ENCODE results near the gene BRINP1. TPM values are rescaled to one million over a fixed set of nuclear protein-coding genes. Genes with fewer than 3 reads are reported as not detected.

The BRINP1 gene
- total RNA-seq, 1 experiment from 2014 or later, result not detected

DNA sequence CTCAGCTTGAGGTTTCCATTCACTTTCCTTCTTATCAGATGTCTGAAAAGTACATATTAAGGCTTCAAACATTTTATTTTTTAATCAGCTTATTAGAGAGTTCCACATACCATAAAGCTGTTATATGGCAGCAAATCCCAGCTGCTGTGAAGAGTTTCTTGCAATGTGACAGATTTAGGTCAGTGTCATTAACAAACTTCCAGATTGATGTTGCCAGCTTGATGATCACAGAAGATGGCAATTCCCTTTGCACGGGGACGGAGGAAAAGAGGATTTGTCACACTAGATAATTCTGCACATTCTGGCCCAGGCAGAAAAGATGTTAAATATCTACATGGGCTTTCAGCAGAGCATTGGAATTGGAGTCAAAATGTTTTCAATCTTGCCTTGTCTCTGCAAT is 215.8 kb downstream of the BRINP1 start:
- intact Hi-C loops (cut with micrococcal nuclease), result no loop called here
- TF ChIP-seq, protein P1, sequence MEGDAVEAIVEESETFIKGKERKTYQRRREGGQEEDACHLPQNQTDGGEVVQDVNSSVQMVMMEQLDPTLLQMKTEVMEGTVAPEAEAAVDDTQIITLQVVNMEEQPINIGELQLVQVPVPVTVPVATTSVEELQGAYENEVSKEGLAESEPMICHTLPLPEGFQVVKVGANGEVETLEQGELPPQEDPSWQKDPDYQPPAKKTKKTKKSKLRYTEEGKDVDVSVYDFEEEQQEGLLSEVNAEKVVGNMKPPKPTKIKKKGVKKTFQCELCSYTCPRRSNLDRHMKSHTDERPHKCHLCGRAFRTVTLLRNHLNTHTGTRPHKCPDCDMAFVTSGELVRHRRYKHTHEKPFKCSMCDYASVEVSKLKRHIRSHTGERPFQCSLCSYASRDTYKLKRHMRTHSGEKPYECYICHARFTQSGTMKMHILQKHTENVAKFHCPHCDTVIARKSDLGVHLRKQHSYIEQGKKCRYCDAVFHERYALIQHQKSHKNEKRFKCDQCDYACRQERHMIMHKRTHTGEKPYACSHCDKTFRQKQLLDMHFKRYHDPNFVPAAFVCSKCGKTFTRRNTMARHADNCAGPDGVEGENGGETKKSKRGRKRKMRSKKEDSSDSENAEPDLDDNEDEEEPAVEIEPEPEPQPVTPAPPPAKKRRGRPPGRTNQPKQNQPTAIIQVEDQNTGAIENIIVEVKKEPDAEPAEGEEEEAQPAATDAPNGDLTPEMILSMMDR (IDR thresholded peaks at IDR 0.05; ENCODE audit: unreplicated experiment), result no peak
- Mint-ChIP-seq H3K4me3 (ENCODE audit: unreplicated experiment) (no peak overlapping the region), H3K27ac (ENCODE audit: low read depth, unreplicated experiment) (no peak overlapping the region), H3K4me1 (ENCODE audit: insufficient read depth, unreplicated experiment) (no peaks in the 10 kb centered on the region), H3K27me3 (ENCODE audit: insufficient read depth, unreplicated experiment) (no peaks in the 10 kb centered on the region), H3K36me3 (ENCODE audit: insufficient read depth, unreplicated experiment) (no peaks in the 10 kb centered on the region), H3K9me3 (ENCODE audit: unreplicated experiment) (peaks cover 33% of the 10 kb centered on the region)
- CTCF ChIA-PET, result no interaction called here
- POLR2A ChIA-PET, result no interaction called here
- no peak for DNase-seq (ENCODE audit: unreplicated experiment)
- BruUV-seq (replicated peaks), result no TSS peak

DNA sequence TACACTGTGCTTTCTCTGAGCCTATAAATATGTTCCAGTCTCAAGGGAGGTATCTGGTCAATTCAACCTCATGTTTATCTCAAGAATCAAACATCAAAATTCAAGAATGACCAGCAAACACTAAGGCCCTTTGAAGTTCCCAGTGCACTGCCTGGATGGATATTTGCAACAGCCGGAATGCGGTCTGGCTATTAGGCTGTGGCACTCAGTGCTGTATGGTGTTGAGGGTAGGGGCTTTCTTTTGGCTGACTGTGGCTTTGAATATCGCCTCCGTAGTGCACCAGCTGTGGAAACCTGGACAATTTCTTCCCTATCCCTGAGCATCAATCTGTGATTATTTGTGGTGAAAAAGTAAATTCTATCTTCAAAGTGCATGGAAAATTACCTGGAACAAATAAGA is 220.4 kb downstream of the BRINP1 start:
- H3K27ac Mint-ChIP-seq (ENCODE audit: low read depth, unreplicated experiment), result no peak overlapping the region
- no peaks in the 10 kb centered on the region for H3K27me3 Mint-ChIP-seq (ENCODE audit: insufficient read depth, unreplicated experiment)
- peaks cover 8% of the 10 kb centered on the region for H3K9me3 Mint-ChIP-seq (ENCODE audit: unreplicated experiment)
- intact Hi-C loops (cut with micrococcal nuclease), result no loop called here
- no peak for DNase-seq (ENCODE audit: unreplicated experiment)
- ChIA-PET POLR2A (no interaction called here), CTCF (no interaction called here)
- H3K4me3 Mint-ChIP-seq (ENCODE audit: unreplicated experiment), result no peak overlapping the region
- TF ChIP-seq, protein P1 (IDR thresholded peaks at IDR 0.05; ENCODE audit: unreplicated experiment), result no peak
- no TSS peak for BruUV-seq (replicated peaks)
- H3K4me1 Mint-ChIP-seq (ENCODE audit: insufficient read depth, unreplicated experiment), result no peaks in the 10 kb centered on the region
- H3K36me3 Mint-ChIP-seq (ENCODE audit: insufficient read depth, unreplicated experiment), result no peaks in the 10 kb centered on the region

DNA sequence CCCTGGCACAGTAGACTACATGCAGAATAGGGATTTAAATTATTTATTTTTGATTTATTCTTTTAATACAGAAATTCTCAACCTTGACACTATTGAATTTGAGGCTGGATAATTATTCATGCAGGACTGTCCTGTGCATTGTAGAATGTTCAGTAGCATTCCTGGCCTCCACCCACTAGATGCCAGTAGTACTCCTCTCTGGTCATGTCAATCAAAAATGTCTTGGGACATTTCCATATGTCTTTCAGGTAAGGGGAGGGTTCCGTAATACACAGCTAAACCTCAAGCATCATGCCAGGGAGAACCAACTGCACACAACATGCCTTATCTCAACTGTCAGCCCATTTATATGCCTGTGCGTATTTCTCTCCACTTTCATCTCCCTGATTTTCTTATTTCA is 231.8 kb downstream of the BRINP1 start:
- H3K4me1 Mint-ChIP-seq (ENCODE audit: insufficient read depth, unreplicated experiment), result no peaks in the 10 kb centered on the region
- H3K27ac Mint-ChIP-seq (ENCODE audit: low read depth, unreplicated experiment), result no peak overlapping the region
- no peak for DNase-seq (ENCODE audit: unreplicated experiment)
- H3K9me3 Mint-ChIP-seq (ENCODE audit: unreplicated experiment), result peaks cover 25% of the 10 kb centered on the region
- no peaks in the 10 kb centered on the region for H3K27me3 Mint-ChIP-seq (ENCODE audit: insufficient read depth, unreplicated experiment)
- ChIA-PET POLR2A (no interaction called here), CTCF (no interaction called here)
- no TSS peak for BruUV-seq (replicated peaks)
- TF ChIP-seq, protein P1 (IDR thresholded peaks at IDR 0.05; ENCODE audit: unreplicated experiment), result no peak
- intact Hi-C loops (cut with micrococcal nuclease), result no loop called here
- no peak overlapping the region for H3K4me3 Mint-ChIP-seq (ENCODE audit: unreplicated experiment)
- no peaks in the 10 kb centered on the region for H3K36me3 Mint-ChIP-seq (ENCODE audit: insufficient read depth, unreplicated experiment)

DNA sequence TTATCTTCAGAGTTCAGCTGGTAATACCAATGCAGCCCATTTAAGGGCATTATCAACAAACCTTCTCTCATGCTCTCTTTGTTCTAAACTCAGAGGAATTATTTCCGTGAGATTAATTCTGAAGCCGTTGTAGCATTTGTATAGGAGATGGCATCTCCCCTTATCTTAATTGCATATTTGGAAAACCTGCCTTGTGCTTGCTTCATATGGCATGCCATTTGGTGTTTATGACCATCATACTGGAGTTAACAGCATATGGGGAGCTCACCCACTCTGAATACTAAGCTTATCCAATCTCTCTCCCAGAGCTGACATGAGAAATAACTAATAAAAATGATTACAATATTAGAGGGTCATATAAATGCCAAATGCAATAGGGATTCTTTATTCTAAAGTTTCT is 243.2 kb downstream of the BRINP1 start:
- TF ChIP-seq, protein P1 (IDR thresholded peaks at IDR 0.05; ENCODE audit: unreplicated experiment), result no peak
- Mint-ChIP-seq H3K9me3 (ENCODE audit: unreplicated experiment) (peaks cover 66% of the 10 kb centered on the region), H3K27ac (ENCODE audit: low read depth, unreplicated experiment) (no peak overlapping the region), H3K36me3 (ENCODE audit: insufficient read depth, unreplicated experiment) (no peaks in the 10 kb centered on the region), H3K27me3 (ENCODE audit: insufficient read depth, unreplicated experiment) (no peaks in the 10 kb centered on the region), H3K4me1 (ENCODE audit: insufficient read depth, unreplicated experiment) (no peaks in the 10 kb centered on the region), H3K4me3 (ENCODE audit: unreplicated experiment) (no peak overlapping the region)
- no TSS peak for BruUV-seq (replicated peaks)
- ChIA-PET CTCF (interaction anchor here (0.9 kb wide), 1 partner anchor 489 kb away, joined by 3 read pairs; no protein-coding TSS in a partner anchor), POLR2A (no interaction called here)
- no peak for DNase-seq (ENCODE audit: unreplicated experiment)
- intact Hi-C loops (cut with micrococcal nuclease), result no loop called here
